ENCODE measurements around the gene NR1D2. TPM values are rescaled to one million over a fixed set of nuclear protein-coding genes. Genes with fewer than 3 reads are reported as not detected.

The NR1D2 gene
- total and polyA plus RNA-seq, 2 donors (not counting 1 experiment from before 2014, with no cell fraction given), result 9.9 to 58.2 TPM

DNA sequence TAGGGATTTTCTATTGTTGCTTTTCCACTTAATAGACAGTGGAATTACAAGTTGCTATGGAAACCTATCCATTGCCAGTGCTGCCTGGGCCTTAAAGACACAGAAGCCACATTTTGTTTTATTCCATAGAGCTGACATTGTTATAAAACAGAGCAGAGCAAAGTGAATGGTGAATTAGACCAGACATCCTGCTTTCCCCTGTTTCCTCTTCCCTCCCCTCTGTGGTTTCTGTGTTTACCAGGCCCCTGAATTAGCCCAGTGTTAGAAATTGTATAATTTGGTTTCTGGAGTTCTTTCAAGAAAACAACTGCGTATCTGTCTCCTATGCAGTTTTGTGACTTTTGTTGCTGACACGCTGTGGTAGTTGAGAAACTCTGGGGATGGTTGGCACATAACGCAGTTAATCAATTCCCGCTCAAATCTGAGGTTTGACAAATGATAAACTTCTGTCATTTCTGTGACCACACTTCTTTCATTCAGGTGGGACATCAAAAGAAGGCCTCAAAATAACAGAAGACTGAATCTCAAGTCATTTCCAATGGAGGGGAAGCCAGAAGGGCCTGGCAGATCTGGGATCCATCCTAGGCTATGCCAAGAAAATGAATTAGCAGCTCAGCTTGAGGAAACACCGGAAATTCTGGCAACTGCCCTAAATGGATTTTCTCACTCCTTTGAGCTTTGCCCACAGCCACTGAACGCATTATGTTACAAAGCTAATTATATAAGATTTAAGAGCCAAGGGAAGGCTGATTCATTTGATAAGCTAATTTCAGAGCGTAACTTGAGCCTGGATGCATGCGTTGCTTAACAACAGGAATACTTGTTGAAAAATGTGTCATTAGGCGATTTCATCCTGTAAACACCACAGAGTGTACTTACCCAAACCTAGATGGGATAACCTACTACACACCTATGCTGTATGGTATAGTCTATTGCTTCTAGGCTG, 46.9 kb downstream of the NR1D2 start:
- ATAC-seq (ENCODE audit: low read depth) (no peak), DNase-seq (no peak)
- intact Hi-C loops (cut with micrococcal nuclease), result no loop called here
- Mint-ChIP-seq H3K27me3 (no peaks in the 10 kb centered on the region), H3K4me3 (no peak overlapping the region), H3K9me3 (ENCODE audit: insufficient read depth) (peaks cover 2% of the 10 kb centered on the region), H3K4me1 (peaks cover 15% of the 10 kb centered on the region), H3K27ac (no peak overlapping the region)
- Histone ChIP-seq H3K4me1 (ENCODE audit: control insufficient read depth in 2 of 2, insufficient read depth in 2 of 2, low read length in 2 of 2) (peaks cover 10 to 15% of the 10 kb centered on the region in 2 donors), H3K79me2 (ENCODE audit: control insufficient read depth, insufficient read depth, low read length) (no peaks in the 10 kb centered on the region), H3K4me3 (ENCODE audit: control extremely low read depth in 1 of 5, extremely low read depth in 1 of 5, insufficient read depth in 1 of 5, low read depth in 2 of 5, low read length in 4 of 5) (no peak overlapping the region), H2AFZ (ENCODE audit: insufficient read depth, low read depth, low read length, poor library complexity, severe bottlenecking) (no peak overlapping the region), H3K36me3 (replicated peaks in 1 of 2; ENCODE audit: control extremely low read depth in 1 of 2, control insufficient read depth in 1 of 2, extremely low read depth in 1 of 2, insufficient read depth in 2 of 2, low read length in 1 of 2) (no peaks in the 10 kb centered on the region), H3K9me3 (ENCODE audit: control extremely low read depth in 1 of 3, control insufficient read depth in 2 of 3, insufficient read depth in 1 of 3, low read length in 2 of 3) (peaks cover 0 to 11% (median 0%) of the 10 kb centered on the region in 3 donors), H3K4me2 (replicated peaks; ENCODE audit: low read depth, low read length, poor library complexity, severe bottlenecking) (peak overlapping the region; percentile 28), H3K27ac (ENCODE audit: low read length in 2 of 2) (no peak overlapping the region), H4K20me1 (ENCODE audit: control insufficient read depth, insufficient read depth, low read length, poor library complexity, severe bottlenecking) (no peaks in the 10 kb centered on the region), H3K27me3 (replicated peaks in 1 of 4; ENCODE audit: control extremely low read depth in 1 of 4, control insufficient read depth in 3 of 4, insufficient read depth in 4 of 4, low read length in 3 of 4) (no peaks in the 10 kb centered on the region), H3K9ac (ENCODE audit: low read length) (no peak overlapping the region)
- ChIA-PET CTCF (interaction anchor here (0.7 kb wide), 1 partner anchor 10 kb away, joined by 3 read pairs; no protein-coding TSS in a partner anchor), POLR2A (no interaction called here)
- no peak for TF ChIP-seq EZH2 (IDR thresholded peaks at IDR 0.05; ENCODE audit: borderline replicate concordance, insufficient read depth, low read depth, low read length, poor library complexity, severe bottlenecking)
- TF ChIP-seq, protein P1, sequence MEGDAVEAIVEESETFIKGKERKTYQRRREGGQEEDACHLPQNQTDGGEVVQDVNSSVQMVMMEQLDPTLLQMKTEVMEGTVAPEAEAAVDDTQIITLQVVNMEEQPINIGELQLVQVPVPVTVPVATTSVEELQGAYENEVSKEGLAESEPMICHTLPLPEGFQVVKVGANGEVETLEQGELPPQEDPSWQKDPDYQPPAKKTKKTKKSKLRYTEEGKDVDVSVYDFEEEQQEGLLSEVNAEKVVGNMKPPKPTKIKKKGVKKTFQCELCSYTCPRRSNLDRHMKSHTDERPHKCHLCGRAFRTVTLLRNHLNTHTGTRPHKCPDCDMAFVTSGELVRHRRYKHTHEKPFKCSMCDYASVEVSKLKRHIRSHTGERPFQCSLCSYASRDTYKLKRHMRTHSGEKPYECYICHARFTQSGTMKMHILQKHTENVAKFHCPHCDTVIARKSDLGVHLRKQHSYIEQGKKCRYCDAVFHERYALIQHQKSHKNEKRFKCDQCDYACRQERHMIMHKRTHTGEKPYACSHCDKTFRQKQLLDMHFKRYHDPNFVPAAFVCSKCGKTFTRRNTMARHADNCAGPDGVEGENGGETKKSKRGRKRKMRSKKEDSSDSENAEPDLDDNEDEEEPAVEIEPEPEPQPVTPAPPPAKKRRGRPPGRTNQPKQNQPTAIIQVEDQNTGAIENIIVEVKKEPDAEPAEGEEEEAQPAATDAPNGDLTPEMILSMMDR (IDR thresholded peaks at IDR 0.05), result no peak
- 0% methylated on average over 2 of the region's 9 CpGs for WGBS (ENCODE audit: insufficient coverage)
